Measurements from ENCODE around the gene TANGO2.

GRCh38 chr22:20036535-20037392 is 15.9 kb downstream of the TANGO2 start:
- TF ChIP-seq FOXM1 (IDR thresholded peaks at IDR 0.05; ENCODE audit: borderline replicate concordance) = no peak
- TF ChIP-seq ELF4 (IDR thresholded peaks at IDR 0.05) = no peak
- TF ChIP-seq BHLHE40 (IDR thresholded peaks at IDR 0.05; ENCODE audit: borderline replicate concordance) = no peak
- TF ChIP-seq CTBP1 (IDR thresholded peaks at IDR 0.05; ENCODE audit: borderline replicate concordance) = no peak
- TF ChIP-seq SUZ12 (IDR thresholded peaks at IDR 0.05) = no peak
- no peak for TF ChIP-seq L3MBTL2 (conservative IDR thresholded peaks at IDR 0.05)
- TF ChIP-seq FOXA1 (IDR thresholded peaks at IDR 0.05) = no peak
